ENCODE data around the gene NDOR1.

NDOR1 gene

GRCh38 chr9:137178939-137179630, 26.4 kb upstream of the NDOR1 start:
- in situ Hi-C loops (cut with HindIII; ENCODE audit: low sequenced_read_pairs): no loop called here

- in situ Hi-C loops (cut with HindIII; ENCODE audit: low sequenced_read_pairs): no loop called here
Observed at GRCh38 chr9:137179761-137180160, 25.7 kb upstream of the NDOR1 start.

GRCh38 chr9:137180491-137180890, 25.0 kb upstream of the NDOR1 start:
- in situ Hi-C loops (cut with HindIII; ENCODE audit: low sequenced_read_pairs): no loop called here

GRCh38 chr9:137181680-137182079, 23.8 kb upstream of the NDOR1 start:
- in situ Hi-C loops (cut with HindIII; ENCODE audit: low sequenced_read_pairs): no loop called here

- in situ Hi-C loops (cut with HindIII; ENCODE audit: low sequenced_read_pairs): no loop called here
Observed at GRCh38 chr9:137182836-137183235, 22.7 kb upstream of the NDOR1 start.

- in situ Hi-C loops (cut with HindIII; ENCODE audit: low sequenced_read_pairs): no loop called here
Observed at GRCh38 chr9:137183980-137184595, 21.4 kb upstream of the NDOR1 start.

GRCh38 chr9:137184881-137185660, 20.4 kb upstream of the NDOR1 start:
- in situ Hi-C loops (cut with HindIII; ENCODE audit: low sequenced_read_pairs): no loop called here

- in situ Hi-C loops (cut with HindIII; ENCODE audit: low sequenced_read_pairs): no loop called here
Observed at GRCh38 chr9:137185921-137186320, 19.6 kb upstream of the NDOR1 start.

- in situ Hi-C loops (cut with HindIII; ENCODE audit: low sequenced_read_pairs): no loop called here
Observed at GRCh38 chr9:137186385-137186784, 19.1 kb upstream of the NDOR1 start.

GRCh38 chr9:137187386-137187785, 18.1 kb upstream of the NDOR1 start:
- in situ Hi-C loops (cut with HindIII; ENCODE audit: low sequenced_read_pairs): no loop called here

- in situ Hi-C loops (cut with HindIII; ENCODE audit: low sequenced_read_pairs): no loop called here
Observed at GRCh38 chr9:137188086-137188489, 17.4 kb upstream of the NDOR1 start.

- in situ Hi-C loops (cut with HindIII; ENCODE audit: low sequenced_read_pairs): no loop called here
Observed at GRCh38 chr9:137188490-137189296, 16.8 kb upstream of the NDOR1 start, which contains the start of the genes ANAPC2 and SSNA1. Gene ANAPC2, minus strand, starts transcription at chr9:137188560. Its CDS starts 28 bp downstream, at chr9:137188532. Gene SSNA1, plus strand, starts transcription at chr9:137188676. Its CDS starts 51 bp downstream, at chr9:137188727.

- in situ Hi-C loops (cut with HindIII; ENCODE audit: low sequenced_read_pairs): no loop called here
Observed at GRCh38 chr9:137189297-137190295, 15.9 kb upstream of the NDOR1 start.

GRCh38 chr9:137190315-137190856, 15.1 kb upstream of the NDOR1 start:
- in situ Hi-C loops (cut with HindIII; ENCODE audit: low sequenced_read_pairs): no loop called here

- in situ Hi-C loops (cut with HindIII; ENCODE audit: low sequenced_read_pairs): no loop called here
Observed at GRCh38 chr9:137191245-137191644, 14.3 kb upstream of the NDOR1 start.

GRCh38 chr9:137191691-137192447, 13.6 kb upstream of the NDOR1 start:
- in situ Hi-C loops (cut with HindIII; ENCODE audit: low sequenced_read_pairs): no loop called here

GRCh38 chr9:137192448-137192780, 13.1 kb upstream of the NDOR1 start:
- in situ Hi-C loops (cut with HindIII; ENCODE audit: low sequenced_read_pairs): no loop called here

GRCh38 chr9:137192859-137193258, 12.6 kb upstream of the NDOR1 start:
- in situ Hi-C loops (cut with HindIII; ENCODE audit: low sequenced_read_pairs): no loop called here

GRCh38 chr9:137193771-137194170, 11.7 kb upstream of the NDOR1 start:
- in situ Hi-C loops (cut with HindIII; ENCODE audit: low sequenced_read_pairs): no loop called here

All from DLD1 (cell line).